Breast epithelium (tissue), 4 donors: Measurements from ENCODE around the gene TNIP1. TPM values are rescaled to one million over a fixed set of nuclear protein-coding genes. Genes with fewer than 3 reads are reported as not detected.

ENCODE experiments used
- DNase-seq, 2 donors: peaks; one replicate each; pipeline ENCODE4 v3.0.0-alpha.2; 2019; ENCODE audit warnings: low spot score in 2 of 2
- H3K27ac ChIP-seq, 2 donors: fragments of 200-600 bp; sonication (generic) in 1 of 2; one replicate each; pipeline ENCODE4 v1.5.1; 2016 to 2019; ENCODE audit warnings: mild to moderate bottlenecking in 1 of 2
- H3K27me3 ChIP-seq, 2 donors: fragments of 200-600 bp; sonication (generic) in 1 of 2; one replicate each; pipeline versions ENCODE4 v1.5.1 to v1.6.0; 2017 to 2019; ENCODE audit warnings: control low read depth in 1 of 2, mild to moderate bottlenecking in 1 of 2
- H3K36me3 ChIP-seq: fragments of 200-600 bp; one replicate; pipeline ENCODE4 v1.5.1; 2019
- H3K4me1 ChIP-seq, 2 donors: fragments of 200-600 bp; sonication (generic); one replicate each; pipeline ENCODE4 v1.5.1; 2016 to 2019; ENCODE audit warnings: control low read depth in 1 of 2
- H3K4me3 ChIP-seq, 3 donors: fragments of 200-600 bp; sonication (generic); 1 replicate in 2 of 3; 2 replicates in 1 of 3; pipeline ENCODE4 v1.5.1; 2016 to 2019; ENCODE audit warnings: mild to moderate bottlenecking in 3 of 3, moderate library complexity in 2 of 3
- H3K9me3 ChIP-seq, 2 donors: fragments of 200-600 bp; sonication (generic) in 1 of 2; one replicate each; pipeline ENCODE4 v1.5.1; 2016 to 2019; ENCODE audit warnings: control low read depth in 1 of 2
- CTCF ChIP-seq, 3 donors: fragments of 450-650 bp; IDR thresholded peaks; one replicate each; pipeline ENCODE4 v1.5.1; 2016 to 2017; ENCODE audit warnings: antibody characterized with exemption in 3 of 3, mild to moderate bottlenecking in 3 of 3, moderate library complexity in 3 of 3
- POLR2A ChIP-seq: fragments of 450-650 bp; IDR thresholded peaks from one replicate; pipeline ENCODE4 v1.6.1; 2016; ENCODE audit warnings: antibody characterized with exemption, mild to moderate bottlenecking, moderate library complexity
- POLR2AphosphoS5 ChIP-seq, 3 donors: sonication (generic); formaldehyde crosslinking; IDR thresholded peaks; one replicate each; pipeline ENCODE4 v1.6.1; 2017; ENCODE audit warnings: antibody characterized with exemption in 3 of 3
- intact Hi-C: fragments of 100-400 bp; cut with DNase I; formaldehyde crosslinking; loops from one replicate; pipeline ENCODE4 v1.15.1; 2023; ENCODE audit warnings: low total_unique reads
- total RNA-seq, 3 donors: library from RNA; depleted of rRNA; stranded (reverse); fragments of >200 nt; gene quantifications; one replicate each; pipeline ENCODE4 v1.1.0, GENCODE V29; 2016

TNIP1 gene
- total RNA-seq, result 100 to 1,000 TPM in 1 of 3 donors, 10 to 100 TPM in 2; 65.3 to 221 (median 91.8) TPM

- intact Hi-C loops, result loop anchor here (2.0 kb wide), 1 partner anchor 32 kb away; no protein-coding TSS in a partner anchor
- H3K4me3 ChIP-seq, result peak within 1 kb of the TSS; percentile 71 to 96 (median 90)
- H3K27ac ChIP-seq, result peak within 1 kb of the TSS; percentile 99
- no peaks in the 10 kb centered on the region for H3K27me3 ChIP-seq
- TF ChIP-seq POLR2AphosphoS5 (IDR thresholded peaks at IDR 0.05) (peak; percentile 86 to 90 (median 89)), CTCF (IDR thresholded peaks at IDR 0.05) (no peak), POLR2A (peak; percentile 82)
- no peaks in the 10 kb centered on the region for H3K36me3 ChIP-seq
- DNase-seq, result peak; percentile 88
- H3K9me3 ChIP-seq, result no peaks in the 10 kb centered on the region
- H3K4me1 ChIP-seq, result peaks cover 0 to 29% of the 10 kb centered on the region in 2 donors
Measured at GRCh38 chr5:151080613-151081430, at the start of gene TNIP1. TSS of gene TNIP1 (minus strand) at chr5:151081034. CDS start at chr5:151065095, 15,939 bp downstream.

- H3K9me3 ChIP-seq, result no peaks in the 10 kb centered on the region
- no peak overlapping the region for H3K4me3 ChIP-seq
- peak overlapping the region; percentile 83 to 86 for H3K27ac ChIP-seq
- no peak for TF ChIP-seq POLR2AphosphoS5 (IDR thresholded peaks at IDR 0.05)
- no peak for TF ChIP-seq POLR2A
- TF ChIP-seq CTCF (IDR thresholded peaks at IDR 0.05), result no peak
- intact Hi-C loops, result no loop called here
- no peaks in the 10 kb centered on the region for H3K36me3 ChIP-seq
- no peaks in the 10 kb centered on the region for H3K4me1 ChIP-seq
- DNase-seq, result no peak
- H3K27me3 ChIP-seq, result no peaks in the 10 kb centered on the region
Measured at GRCh38 chr5:151130235-151130921, 49.5 kb upstream of the TNIP1 start.

- H3K27me3 ChIP-seq, result no peaks in the 10 kb centered on the region
- no peak overlapping the region for H3K4me3 ChIP-seq
- no peaks in the 10 kb centered on the region for H3K9me3 ChIP-seq
- no peaks in the 10 kb centered on the region for H3K4me1 ChIP-seq
- no peak for TF ChIP-seq CTCF (IDR thresholded peaks at IDR 0.05)
- no peak for TF ChIP-seq POLR2AphosphoS5 (IDR thresholded peaks at IDR 0.05)
- TF ChIP-seq POLR2A, result no peak
- intact Hi-C loops, result loop anchor here (10.0 kb wide), 1 partner anchor 116 kb away; no protein-coding TSS in a partner anchor
- no peak for DNase-seq
- no peaks in the 10 kb centered on the region for H3K36me3 ChIP-seq
- no peak overlapping the region for H3K27ac ChIP-seq
Measured at GRCh38 chr5:151128817-151129216, 48.0 kb upstream of the TNIP1 start.

GRCh38 chr5:151127926-151128325 lies 47.1 kb upstream of the TNIP1 start:
- peaks cover 0 to 2% of the 10 kb centered on the region in 2 donors for H3K4me1 ChIP-seq
- intact Hi-C loops, result loop anchor here (10.0 kb wide), 1 partner anchor 117 kb away; no protein-coding TSS in a partner anchor
- DNase-seq, result no peak

More at GRCh38 chr5:151127926-151128325, 47.1 kb upstream of the TNIP1 start:
- TF ChIP-seq CTCF (IDR thresholded peaks at IDR 0.05) (no peak), POLR2AphosphoS5 (IDR thresholded peaks at IDR 0.05) (no peak)
- H3K9me3 ChIP-seq, result no peaks in the 10 kb centered on the region
- no peak overlapping the region for H3K4me3 ChIP-seq
- H3K27me3 ChIP-seq, result no peaks in the 10 kb centered on the region
- H3K27ac ChIP-seq, result no peak overlapping the region
- no peaks in the 10 kb centered on the region for H3K36me3 ChIP-seq
